Esophagus muscularis mucosa (tissue), 3 donors: ENCODE measurements around the gene PAX5.

Experiments
- POLR2A ChIP-seq: fragments of 450-650 bp; IDR thresholded peaks from one replicate; pipeline ENCODE4 v1.6.1; 2017; ENCODE audit warnings: antibody characterized with exemption, moderate library complexity, mild to moderate bottlenecking, low read depth
- POLR2AphosphoS5 ChIP-seq, 2 donors: sonication (generic); formaldehyde crosslinking; IDR thresholded peaks; one replicate each; pipeline ENCODE4 v1.6.1; 2017; ENCODE audit warnings: antibody characterized with exemption in 2 of 2
- TF ChIP-seq, protein P1 (sequence below), 3 experiments: fragments of 200-600 bp in 2 of 3; fragments of 450-650 bp in 1 of 3; sonication (generic) in 2 of 3; IDR thresholded peaks; one replicate each; pipeline ENCODE4 v1.5.1; 2017 to 2019; ENCODE audit warnings: antibody characterized with exemption in 3 of 3, mild to moderate bottlenecking in 2 of 3, moderate library complexity in 1 of 3

GRCh38 chr9:36892279-36892678 lies 141.8 kb downstream of the PAX5 start:
- TF ChIP-seq, protein P1, sequence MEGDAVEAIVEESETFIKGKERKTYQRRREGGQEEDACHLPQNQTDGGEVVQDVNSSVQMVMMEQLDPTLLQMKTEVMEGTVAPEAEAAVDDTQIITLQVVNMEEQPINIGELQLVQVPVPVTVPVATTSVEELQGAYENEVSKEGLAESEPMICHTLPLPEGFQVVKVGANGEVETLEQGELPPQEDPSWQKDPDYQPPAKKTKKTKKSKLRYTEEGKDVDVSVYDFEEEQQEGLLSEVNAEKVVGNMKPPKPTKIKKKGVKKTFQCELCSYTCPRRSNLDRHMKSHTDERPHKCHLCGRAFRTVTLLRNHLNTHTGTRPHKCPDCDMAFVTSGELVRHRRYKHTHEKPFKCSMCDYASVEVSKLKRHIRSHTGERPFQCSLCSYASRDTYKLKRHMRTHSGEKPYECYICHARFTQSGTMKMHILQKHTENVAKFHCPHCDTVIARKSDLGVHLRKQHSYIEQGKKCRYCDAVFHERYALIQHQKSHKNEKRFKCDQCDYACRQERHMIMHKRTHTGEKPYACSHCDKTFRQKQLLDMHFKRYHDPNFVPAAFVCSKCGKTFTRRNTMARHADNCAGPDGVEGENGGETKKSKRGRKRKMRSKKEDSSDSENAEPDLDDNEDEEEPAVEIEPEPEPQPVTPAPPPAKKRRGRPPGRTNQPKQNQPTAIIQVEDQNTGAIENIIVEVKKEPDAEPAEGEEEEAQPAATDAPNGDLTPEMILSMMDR (IDR thresholded peaks at IDR 0.05): no peak
- TF ChIP-seq POLR2AphosphoS5 (IDR thresholded peaks at IDR 0.05) (no peak), POLR2A (no peak)
